D341Med (cell line): Measurements from ENCODE around the gene HBG2.
"Not testable (repeated sequence)": the region's sequence is repeated elsewhere in the genome, so short reads cannot be mapped to it uniquely, and the experiment has no call there.

Experiments
- DNase-seq: peaks from one replicate; pipeline ENCODE4 v3.0.0; 2012; ENCODE audit warnings: low spot score

HBG2 gene

GRCh38 chr11:5254646-5255413 is at the start of gene HBG2:
Gene HBG2, minus strand, starts transcription at chr11:5254781. Its CDS starts 53 bp downstream, at chr11:5254728.
- DNase-seq, result not testable (repeated sequence)

- DNase-seq, result no peak
Measured at GRCh38 chr11:5304046-5304445, 49.5 kb upstream of the HBG2 start.

GRCh38 chr11:5303626-5304025 is 49.0 kb upstream of the HBG2 start:
- no peak for DNase-seq

GRCh38 chr11:5301846-5302245 is 47.3 kb upstream of the HBG2 start, which contains the start of gene OR51B4:
Gene OR51B4, minus strand, starts transcription at chr11:5301946. Its CDS starts 0 bp downstream, at chr11:5301946.
- no peak for DNase-seq

GRCh38 chr11:5300251-5300650 is 45.7 kb upstream of the HBG2 start:
- DNase-seq, result no peak

GRCh38 chr11:5298451-5298850 is 43.9 kb upstream of the HBG2 start:
- DNase-seq, result no peak

- no peak for DNase-seq
Measured at GRCh38 chr11:5297721-5298323, 43.2 kb upstream of the HBG2 start.

- DNase-seq, result not testable (repeated sequence)
Measured at GRCh38 chr11:5294342-5294995, 39.9 kb upstream of the HBG2 start.

GRCh38 chr11:5293028-5293427 is 38.4 kb upstream of the HBG2 start:
- no peak for DNase-seq

- no peak for DNase-seq
Measured at GRCh38 chr11:5291207-5291838, 36.7 kb upstream of the HBG2 start.

- no peak for DNase-seq
Measured at GRCh38 chr11:5290106-5290505, 35.5 kb upstream of the HBG2 start.

- no peak for DNase-seq
Measured at GRCh38 chr11:5289696-5290095, 35.1 kb upstream of the HBG2 start.

GRCh38 chr11:5288906-5289550 is 34.4 kb upstream of the HBG2 start:
- no peak for DNase-seq

GRCh38 chr11:5288108-5288905 is 33.7 kb upstream of the HBG2 start:
- no peak for DNase-seq

GRCh38 chr11:5286901-5287300 is 32.3 kb upstream of the HBG2 start:
- no peak for DNase-seq

GRCh38 chr11:5286351-5286750 is 31.8 kb upstream of the HBG2 start:
- DNase-seq, result no peak

GRCh38 chr11:5285703-5286340 is 31.2 kb upstream of the HBG2 start:
- no peak for DNase-seq

GRCh38 chr11:5284637-5285036 is 30.1 kb upstream of the HBG2 start:
- no peak for DNase-seq

- DNase-seq, result no peak
Measured at GRCh38 chr11:5283882-5284281, 29.3 kb upstream of the HBG2 start.

GRCh38 chr11:5283086-5283485 is 28.5 kb upstream of the HBG2 start:
- no peak for DNase-seq

- no peak for DNase-seq
Measured at GRCh38 chr11:5282628-5283027, 28.0 kb upstream of the HBG2 start.
